CD4-positive, alpha-beta T cell treated with Interleukin-10 for 1 hour (primary cell): ENCODE data around the gene G6PC1.
"Not testable (repeated sequence)": the region's sequence is repeated elsewhere in the genome, so short reads cannot be mapped to it uniquely, and the experiment has no call there.

Experiments
- DNase-seq: peaks from one replicate; pipeline ENCODE4 v3.0.0-alpha.2; 2020

Gene G6PC1

GRCh38 chr17:42900460-42901331, at the start of gene G6PC1:
Gene G6PC1, plus strand, starts transcription at chr17:42900799. Its CDS starts 78 bp downstream, at chr17:42900877.
- DNase-seq, result no peak

GRCh38 chr17:42850954-42851353, 49.6 kb upstream of the G6PC1 start, which contains the start of gene AOC3:
Gene AOC3, plus strand, starts transcription at chr17:42851199. Its CDS starts 145 bp downstream, at chr17:42851344.
- DNase-seq, result no peak

- DNase-seq, result not testable (repeated sequence)
Measured at GRCh38 chr17:42851371-42852240, 49.0 kb upstream of the G6PC1 start.

DNA sequence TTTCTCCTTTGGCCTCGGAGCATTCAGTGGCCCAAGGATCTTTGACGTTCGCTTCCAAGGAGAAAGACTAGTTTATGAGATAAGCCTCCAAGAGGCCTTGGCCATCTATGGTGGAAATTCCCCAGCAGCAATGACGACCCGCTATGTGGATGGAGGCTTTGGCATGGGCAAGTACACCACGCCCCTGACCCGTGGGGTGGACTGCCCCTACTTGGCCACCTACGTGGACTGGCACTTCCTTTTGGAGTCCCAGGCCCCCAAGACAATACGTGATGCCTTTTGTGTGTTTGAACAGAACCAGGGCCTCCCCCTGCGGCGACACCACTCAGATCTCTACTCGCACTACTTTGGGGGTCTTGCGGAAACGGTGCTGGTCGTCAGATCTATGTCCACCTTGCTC, 48.2 kb upstream of the G6PC1 start:
- no peak for DNase-seq

DNA sequence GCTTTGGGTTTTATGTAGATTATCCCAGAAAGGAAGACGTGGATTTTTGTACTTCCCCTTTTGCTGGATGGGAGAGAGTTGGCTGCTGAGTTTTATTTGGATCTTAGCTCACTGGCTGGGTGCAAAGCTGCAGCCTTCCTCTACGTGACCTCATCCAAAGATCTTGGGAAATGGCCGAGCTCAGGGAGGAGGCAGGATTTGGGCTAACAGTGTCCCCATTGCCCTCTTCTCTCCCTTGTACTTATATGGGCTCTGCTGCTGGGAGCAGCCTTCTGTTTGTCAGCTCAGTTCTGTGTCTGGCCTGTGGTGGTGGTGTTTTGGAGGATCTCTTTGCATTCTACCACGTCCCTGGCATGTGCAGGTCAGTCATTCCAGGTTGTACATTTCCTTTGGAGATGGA, 47.6 kb upstream of the G6PC1 start:
- DNase-seq, result no peak

DNA sequence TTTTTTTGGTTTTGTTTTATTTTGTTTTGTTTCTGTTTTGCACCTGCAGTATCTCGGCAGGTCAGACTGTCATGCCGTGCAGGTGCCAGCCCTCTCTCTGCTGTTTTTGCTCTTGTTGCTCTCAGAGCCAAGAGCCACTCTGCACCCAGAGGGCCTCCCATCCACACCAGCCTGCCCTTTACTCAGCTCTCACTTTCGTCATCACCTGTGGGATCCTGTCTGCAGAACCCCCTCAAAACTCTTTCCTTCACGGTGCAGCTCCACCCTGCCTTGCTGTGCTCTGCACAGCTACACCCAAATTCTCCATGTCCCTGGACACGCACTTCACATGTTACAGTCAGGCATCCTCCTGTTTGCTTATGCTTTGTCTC, 47.0 kb upstream of the G6PC1 start:
- DNase-seq, result no peak

DNA sequence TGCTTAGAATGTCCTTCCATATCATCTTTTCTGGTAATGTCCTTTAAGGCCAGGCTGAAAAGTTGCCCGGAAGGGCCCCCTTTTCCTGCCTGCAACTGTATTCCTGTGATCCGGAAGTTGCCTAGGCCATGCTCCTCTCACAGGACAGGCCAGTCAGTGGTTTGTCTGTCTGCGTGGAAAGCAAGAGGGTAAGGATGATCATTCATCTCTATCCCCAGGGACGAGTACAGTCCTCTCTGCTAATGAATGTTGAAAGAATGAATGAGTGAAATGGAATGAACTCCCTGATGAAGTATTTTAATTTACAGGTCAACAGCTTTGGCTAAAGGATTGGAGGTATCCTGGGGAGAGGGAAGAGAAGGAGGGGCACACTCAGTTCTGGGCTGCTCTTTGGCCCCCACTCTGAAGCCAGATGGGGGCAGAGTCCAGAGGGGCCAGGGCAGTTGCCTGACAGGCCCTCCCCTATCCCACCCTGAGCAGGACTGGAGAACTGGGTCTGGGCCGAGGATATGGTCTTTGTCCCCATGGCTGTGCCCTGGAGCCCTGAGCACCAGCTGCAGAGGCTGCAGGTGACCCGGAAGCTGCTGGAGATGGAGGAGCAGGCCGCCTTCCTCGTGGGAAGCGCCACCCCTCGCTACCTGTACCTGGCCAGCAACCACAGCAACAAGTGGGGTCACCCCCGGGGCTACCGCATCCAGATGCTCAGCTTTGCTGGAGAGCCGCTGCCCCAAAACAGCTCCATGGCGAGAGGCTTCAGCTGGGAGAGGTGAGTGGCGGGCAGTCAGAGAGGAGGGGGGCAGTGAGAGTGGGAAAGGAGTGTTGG, 46.4 kb upstream of the G6PC1 start:
- no peak for DNase-seq

GRCh38 chr17:42855048-42855596, 45.5 kb upstream of the G6PC1 start:
- DNase-seq, result no peak

DNA sequence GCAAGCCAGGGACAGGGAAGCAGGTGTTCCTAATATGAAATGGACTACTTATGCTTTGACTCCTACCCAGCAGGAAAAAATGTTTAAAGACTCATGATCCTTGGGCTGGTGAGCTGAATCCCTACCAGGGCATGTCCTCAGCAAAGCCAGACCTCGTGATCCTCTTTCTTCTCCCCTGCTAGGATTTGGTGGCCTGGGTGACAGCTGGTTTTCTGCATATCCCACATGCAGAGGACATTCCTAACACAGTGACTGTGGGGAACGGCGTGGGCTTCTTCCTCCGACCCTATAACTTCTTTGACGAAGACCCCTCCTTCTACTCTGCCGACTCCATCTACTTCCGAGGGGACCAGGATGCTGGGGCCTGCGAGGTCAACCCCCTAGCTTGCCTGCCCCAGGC, 44.5 kb upstream of the G6PC1 start:
- not testable (repeated sequence) for DNase-seq

DNA sequence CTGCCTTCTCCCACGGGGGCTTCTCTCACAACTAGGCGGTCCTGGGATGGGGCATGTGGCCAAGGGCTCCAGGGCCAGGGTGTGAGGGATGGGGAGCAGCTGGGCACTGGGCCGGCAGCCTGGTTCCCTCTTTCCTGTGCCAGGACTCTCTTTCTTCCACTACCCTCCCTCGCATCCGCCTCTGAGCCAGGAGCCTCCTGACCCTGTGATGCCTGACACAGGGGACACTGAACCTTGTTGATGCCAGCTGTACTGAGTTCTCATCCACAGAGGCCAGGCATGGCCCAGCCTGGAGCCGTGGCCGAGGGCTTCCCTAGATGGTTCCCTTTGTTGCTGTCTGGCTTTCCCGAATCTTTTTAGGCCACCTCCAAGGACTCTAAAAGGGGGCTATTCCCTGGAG, 44.1 kb upstream of the G6PC1 start:
- DNase-seq, result not testable (repeated sequence)

GRCh38 chr17:42857389-42857788, 43.2 kb upstream of the G6PC1 start:
- no peak for DNase-seq

- DNase-seq, result no peak
Measured at GRCh38 chr17:42865638-42866094, 34.9 kb upstream of the G6PC1 start.

DNA sequence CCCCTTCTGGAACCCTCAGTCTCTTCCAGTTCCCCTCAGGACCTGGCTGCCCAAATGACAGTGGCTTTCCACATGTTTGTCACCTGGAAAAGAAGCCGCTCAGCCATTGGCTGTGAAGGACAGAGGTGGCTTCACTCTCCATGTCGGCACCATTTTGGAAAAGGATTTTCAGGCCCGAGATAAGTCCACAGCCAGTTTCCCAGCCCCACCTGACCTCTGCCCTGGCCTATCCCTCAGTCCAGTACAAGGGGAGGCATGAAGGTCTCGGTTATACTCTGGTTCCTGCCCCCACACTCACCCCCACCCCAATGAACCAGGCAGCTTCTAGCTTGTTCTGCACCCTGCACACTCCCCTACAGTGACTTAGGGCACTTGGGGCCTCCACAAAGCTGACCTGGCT, 34.4 kb upstream of the G6PC1 start:
- DNase-seq, result no peak

- no peak for DNase-seq
Measured at GRCh38 chr17:42866631-42867575, 33.7 kb upstream of the G6PC1 start.

- not testable (repeated sequence) for DNase-seq
Measured at GRCh38 chr17:42867694-42868261, 32.8 kb upstream of the G6PC1 start.

DNA sequence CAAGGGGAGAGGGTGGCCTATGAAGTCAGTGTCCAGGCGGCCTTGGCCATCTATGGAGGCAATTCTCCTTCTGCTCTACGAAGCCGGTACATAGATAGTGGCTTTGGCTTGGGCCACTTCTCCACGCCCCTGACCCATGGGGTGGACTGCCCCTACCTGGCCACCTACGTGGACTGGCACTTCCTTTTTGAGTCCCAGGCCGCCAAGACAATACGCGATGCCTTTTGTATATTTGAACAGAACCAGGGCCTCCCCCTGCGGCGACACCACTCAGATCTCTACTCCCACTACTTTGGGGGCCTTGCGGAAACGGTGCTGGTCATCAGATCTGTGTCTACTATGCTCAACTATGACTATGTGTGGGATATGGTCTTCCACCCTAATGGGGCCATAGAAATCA, 32.3 kb upstream of the G6PC1 start:
- DNase-seq, result no peak

GRCh38 chr17:42871647-42872046, 29.0 kb upstream of the G6PC1 start:
- DNase-seq, result no peak

- no peak for DNase-seq
Measured at GRCh38 chr17:42872251-42872965, 28.2 kb upstream of the G6PC1 start.

GRCh38 chr17:42873315-42873714, 27.3 kb upstream of the G6PC1 start:
- DNase-seq, result no peak
